ENCODE data around the gene SPTA1. TPM values are rescaled to one million over a fixed set of nuclear protein-coding genes. Genes with fewer than 3 reads are reported as not detected.

SPTA1 gene
- total RNA-seq (10 to 100 TPM in 1 of 7 donors, 1 to 10 TPM in 5, under 1 TPM in 1; 0.97 to 32.6 (median 5.1) TPM), polyA plus RNA-seq (under 1 TPM; 0.05 to 0.45 (median 0.07) TPM)
- long read RNA-seq, donor 1, partial matches to known transcripts: 0 of 1 reads
- long read RNA-seq, donor 1, other reads (novel, unspliced or antisense): 0 of 1 reads
- long read RNA-seq, donor 2, partial matches to known transcripts: 5 of 9 reads
- long read RNA-seq, donor 2, other reads (novel, unspliced or antisense): 0 of 9 reads

DNA sequence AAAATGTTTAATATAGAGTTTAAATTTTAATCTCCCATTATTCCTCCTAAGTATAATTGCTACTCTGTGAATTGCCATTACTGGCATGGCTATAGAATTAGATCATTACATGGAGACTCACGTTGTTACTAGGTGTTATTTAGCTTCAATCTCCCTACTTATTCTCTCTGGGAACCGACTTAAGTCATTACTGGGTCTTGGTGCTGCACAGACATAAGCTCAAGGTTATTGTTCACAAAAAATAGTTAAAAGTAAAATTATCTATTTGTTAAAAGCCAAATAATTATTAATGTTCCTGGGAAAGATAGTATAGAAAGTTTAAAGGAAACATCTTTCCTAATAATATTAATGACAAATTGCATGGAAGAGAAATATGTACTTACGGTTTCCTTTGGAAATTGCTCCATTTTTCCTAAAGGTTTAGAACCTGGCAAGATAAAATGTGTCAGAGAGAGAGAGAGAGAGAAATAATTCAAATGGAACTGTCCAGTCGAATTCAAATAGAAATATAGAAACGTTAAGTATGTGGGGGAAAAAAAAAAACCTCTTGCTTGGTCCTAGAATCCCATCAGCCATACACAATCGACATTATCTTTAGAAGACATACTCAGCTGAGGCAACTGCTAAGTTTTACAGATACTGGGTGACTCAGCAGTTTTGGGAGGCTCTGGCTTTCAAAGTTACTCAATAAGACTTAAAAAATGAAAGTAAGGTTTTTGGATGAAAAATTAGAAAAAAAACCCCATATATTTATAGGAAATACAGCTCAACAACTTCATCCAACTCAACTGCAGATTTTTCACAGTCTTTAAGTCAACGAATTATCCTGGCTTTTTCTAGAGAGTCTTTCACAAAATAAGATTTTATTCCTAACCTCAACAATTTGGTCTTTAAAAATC, at the start of gene SPTA1:
TSS of gene SPTA1 (minus strand) at position 605 of the 899 bp plus-strand sequence. CDS start at position 407, 198 bp downstream.
- H3K4me3 ChIP-seq: no peak within 1 kb of the TSS
- TF ChIP-seq, protein P1, sequence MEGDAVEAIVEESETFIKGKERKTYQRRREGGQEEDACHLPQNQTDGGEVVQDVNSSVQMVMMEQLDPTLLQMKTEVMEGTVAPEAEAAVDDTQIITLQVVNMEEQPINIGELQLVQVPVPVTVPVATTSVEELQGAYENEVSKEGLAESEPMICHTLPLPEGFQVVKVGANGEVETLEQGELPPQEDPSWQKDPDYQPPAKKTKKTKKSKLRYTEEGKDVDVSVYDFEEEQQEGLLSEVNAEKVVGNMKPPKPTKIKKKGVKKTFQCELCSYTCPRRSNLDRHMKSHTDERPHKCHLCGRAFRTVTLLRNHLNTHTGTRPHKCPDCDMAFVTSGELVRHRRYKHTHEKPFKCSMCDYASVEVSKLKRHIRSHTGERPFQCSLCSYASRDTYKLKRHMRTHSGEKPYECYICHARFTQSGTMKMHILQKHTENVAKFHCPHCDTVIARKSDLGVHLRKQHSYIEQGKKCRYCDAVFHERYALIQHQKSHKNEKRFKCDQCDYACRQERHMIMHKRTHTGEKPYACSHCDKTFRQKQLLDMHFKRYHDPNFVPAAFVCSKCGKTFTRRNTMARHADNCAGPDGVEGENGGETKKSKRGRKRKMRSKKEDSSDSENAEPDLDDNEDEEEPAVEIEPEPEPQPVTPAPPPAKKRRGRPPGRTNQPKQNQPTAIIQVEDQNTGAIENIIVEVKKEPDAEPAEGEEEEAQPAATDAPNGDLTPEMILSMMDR (IDR thresholded peaks at IDR 0.05 in 8 of 11, conservative IDR thresholded peaks at IDR 0.05 in 3 of 11): no peak
- TF ChIP-seq POLR2AphosphoS5 (IDR thresholded peaks at IDR 0.05) (no peak), POLR2A (IDR thresholded peaks at IDR 0.05) (no peak)
- no peaks in the 10 kb centered on the region for H3K36me3 ChIP-seq
- no peaks in the 10 kb centered on the region for H3K4me1 ChIP-seq
- no peak within 1 kb of the TSS for H3K27ac ChIP-seq
- intact Hi-C loops (cut with DNase I; ENCODE audit: low total_unique reads): no loop called here
- no peaks in the 10 kb centered on the region for H3K9me3 ChIP-seq
- no peak for DNase-seq
- peaks cover 0 to 3% (median 0%) of the 10 kb centered on the region in 7 donors for H3K27me3 ChIP-seq (replicated peaks in 1 of 7)
- WGBS, 5 donors: 40 to 57% (median 44%) methylated on average over 7 of the region's 7 CpGs

DNA sequence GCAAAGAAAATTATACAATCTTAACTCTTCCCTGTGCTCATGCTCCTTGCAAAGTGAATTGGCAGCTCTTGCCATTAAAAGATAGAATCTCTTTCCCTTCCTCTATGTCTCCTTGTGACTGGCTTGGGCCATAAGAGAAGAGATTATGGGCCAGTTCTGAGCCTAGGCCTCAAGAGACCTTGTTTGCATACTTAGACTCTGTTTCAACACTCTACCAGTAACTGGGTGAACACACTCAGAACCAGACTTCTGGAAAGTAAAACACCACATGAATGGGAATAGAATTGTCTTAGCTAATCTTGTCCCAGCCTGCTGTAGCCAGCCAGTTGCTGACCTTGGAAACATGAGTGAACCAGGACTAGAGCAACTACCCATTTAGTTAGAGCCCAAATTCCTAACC, 49.3 kb upstream of the SPTA1 start:
- Histone ChIP-seq H3K27me3 (replicated peaks in 1 of 7) (peaks cover 0 to 6% (median 0%) of the 10 kb centered on the region in 7 donors), H3K36me3 (no peaks in the 10 kb centered on the region), H3K4me3 (no peak overlapping the region), H3K9me3 (no peaks in the 10 kb centered on the region), H3K4me1 (no peaks in the 10 kb centered on the region), H3K27ac (no peak overlapping the region)
- DNase-seq: no peak
- TF ChIP-seq POLR2A (IDR thresholded peaks at IDR 0.05) (no peak), POLR2AphosphoS5 (IDR thresholded peaks at IDR 0.05) (no peak)
- TF ChIP-seq, protein P1 (IDR thresholded peaks at IDR 0.05 in 8 of 11, conservative IDR thresholded peaks at IDR 0.05 in 3 of 11): no peak
- intact Hi-C loops (cut with DNase I; ENCODE audit: low total_unique reads): no loop called here

DNA sequence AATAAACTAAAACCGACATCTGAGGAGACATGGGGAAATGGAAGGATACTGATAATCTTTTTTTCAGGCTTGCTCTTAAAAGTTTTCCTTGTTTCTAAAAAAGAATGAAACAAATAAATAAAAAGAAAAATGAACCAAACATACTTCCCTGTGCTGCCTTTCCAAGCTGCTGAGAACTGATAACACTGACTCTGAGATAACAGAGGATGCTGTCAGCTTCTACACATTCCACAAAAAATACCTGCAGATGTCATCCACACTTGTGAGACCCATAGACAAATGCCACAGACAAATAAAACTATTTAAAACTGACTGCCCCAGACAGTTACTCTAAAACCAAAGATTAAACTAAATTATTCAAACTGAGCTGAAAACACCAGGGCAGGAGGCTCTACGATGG, 46.0 kb upstream of the SPTA1 start:
- no peak for DNase-seq
- Histone ChIP-seq H3K4me3 (no peak overlapping the region), H3K9me3 (no peaks in the 10 kb centered on the region), H3K27ac (no peak overlapping the region), H3K4me1 (no peaks in the 10 kb centered on the region), H3K36me3 (no peaks in the 10 kb centered on the region), H3K27me3 (replicated peaks in 1 of 7) (no peaks in the 10 kb centered on the region)
- intact Hi-C loops (cut with DNase I; ENCODE audit: low total_unique reads): no loop called here
- WGBS, 5 donors: 58 to 87% (median 71%) methylated on average over 2 of the region's 2 CpGs
- TF ChIP-seq, protein P1 (IDR thresholded peaks at IDR 0.05 in 8 of 11, conservative IDR thresholded peaks at IDR 0.05 in 3 of 11): no peak
- no peak for TF ChIP-seq POLR2AphosphoS5 (IDR thresholded peaks at IDR 0.05)
- TF ChIP-seq POLR2A (IDR thresholded peaks at IDR 0.05): no peak

DNA sequence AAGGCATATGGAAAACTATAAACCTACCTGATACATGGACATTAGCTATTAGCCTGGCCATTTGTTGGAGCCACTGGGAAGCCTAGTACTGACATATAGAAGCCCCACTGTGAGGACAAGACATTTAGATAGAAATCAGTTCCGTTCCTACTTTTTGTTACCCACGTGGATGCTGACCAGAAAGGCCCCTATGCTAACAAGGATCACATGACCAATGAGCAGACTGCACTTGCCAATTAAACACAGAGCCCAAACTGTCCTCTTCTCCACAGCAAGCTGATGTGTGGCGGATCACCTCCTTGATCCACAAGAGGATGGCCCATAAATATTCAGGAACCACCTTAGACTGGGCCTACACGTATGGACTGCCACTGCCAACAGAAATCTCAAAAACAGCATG, 45.2 kb upstream of the SPTA1 start:
- WGBS, 5 donors: 80 to 89% (median 84%) methylated on average over 4 of the region's 4 CpGs
- H3K27me3 ChIP-seq (replicated peaks in 1 of 7): no peaks in the 10 kb centered on the region
- H3K27ac ChIP-seq: no peak overlapping the region
- H3K9me3 ChIP-seq: no peaks in the 10 kb centered on the region
- H3K4me1 ChIP-seq: no peaks in the 10 kb centered on the region
- H3K36me3 ChIP-seq: no peaks in the 10 kb centered on the region
- H3K4me3 ChIP-seq: no peak overlapping the region
- intact Hi-C loops (cut with DNase I; ENCODE audit: low total_unique reads): no loop called here
- DNase-seq: no peak
- TF ChIP-seq POLR2AphosphoS5 (IDR thresholded peaks at IDR 0.05) (no peak), POLR2A (IDR thresholded peaks at IDR 0.05) (no peak)
- TF ChIP-seq, protein P1 (IDR thresholded peaks at IDR 0.05 in 8 of 11, conservative IDR thresholded peaks at IDR 0.05 in 3 of 11): no peak

Measured in spleen (tissue), 13 donors.